Upper lobe of left lung (tissue), 6 donors: Measurements from ENCODE around the gene PTK6. TPM values are rescaled to one million over a fixed set of nuclear protein-coding genes. Genes with fewer than 3 reads are reported as not detected.

Experiments
- ATAC-seq, 2 donors: fragments of 200-7000 bp; cut with Tn5 transposase; one replicate each; pipeline ENCODE4 v1.9.1; 2022; ENCODE audit warnings: mild to moderate bottlenecking in 2 of 2, moderate library complexity in 2 of 2; ENCODE audit not compliant: low FRiP score in 2 of 2
- DNase-seq, 2 donors: peaks; one replicate each; pipeline ENCODE4 v3.0.0-alpha.2; 2019 to 2020
- H3K27ac ChIP-seq, 4 donors: fragments of 200-600 bp; sonication (generic); one replicate each; pipeline ENCODE4 v1.5.1; 2016 to 2019
- H3K27me3 ChIP-seq, 4 donors: fragments of 200-600 bp; sonication (generic); one replicate each; pipeline ENCODE4 v1.5.1; 2017 to 2019
- H3K36me3 ChIP-seq, 4 donors: fragments of 200-600 bp; sonication (generic); one replicate each; pipeline ENCODE4 v1.5.1; 2016 to 2019
- H3K4me1 ChIP-seq, 4 donors: fragments of 200-600 bp; sonication (generic); one replicate each; pipeline ENCODE4 v1.5.1; 2018 to 2019
- H3K4me3 ChIP-seq, 4 donors: fragments of 200-600 bp; sonication (generic); one replicate each; pipeline ENCODE4 v1.5.1; 2017 to 2019; ENCODE audit warnings: mild to moderate bottlenecking in 2 of 4, moderate library complexity in 1 of 4
- H3K9me3 ChIP-seq, 4 donors: fragments of 200-600 bp; sonication (generic); one replicate each; pipeline ENCODE4 v1.5.1; 2018 to 2019
- CTCF ChIP-seq, 6 experiments: fragments of 450-650 bp in 4 of 6; fragments of 200-600 bp in 2 of 6; sonication (generic) in 2 of 6; IDR thresholded peaks; one replicate each; pipeline ENCODE4 v1.5.1; 2016 to 2019; ENCODE audit warnings: antibody characterized with exemption in 6 of 6
- EP300 ChIP-seq, 4 donors: sonication (generic); formaldehyde crosslinking; IDR thresholded peaks; one replicate each; pipeline ENCODE4 v1.5.1; 2017; ENCODE audit warnings: antibody characterized with exemption in 4 of 4, control low read depth in 2 of 4
- POLR2A ChIP-seq, 4 donors: fragments of 450-650 bp; IDR thresholded peaks; one replicate each; pipeline ENCODE4 v1.5.1; 2016 to 2017; ENCODE audit warnings: antibody characterized with exemption in 4 of 4, mild to moderate bottlenecking in 2 of 4
- POLR2AphosphoS5 ChIP-seq, 2 donors: sonication (generic); formaldehyde crosslinking; IDR thresholded peaks; one replicate each; pipeline ENCODE4 v1.5.1; 2017; ENCODE audit warnings: antibody characterized with exemption in 2 of 2
- WGBS, 2 donors: methylation state at CpG; one replicate each; pipeline ENCODE4 v1.1.5; 2017 to 2018; 5-methylcytosine and 5-hydroxymethylcytosine counted together
- total RNA-seq, 6 donors: library from RNA; depleted of rRNA in 4 of 6; stranded (reverse); fragments of >200 nt in 4 of 6; gene quantifications; one replicate each; pipeline versions ENCODE4 v1.1.0 to v1.2.1, GENCODE V29; 2016 to 2021
- donor health status: DM: no; HTN: no; CAD: no; lungs with moderate emphysema.
- donor health status: DM: no; HTN: yes; CAD: no; lungs with severe emphysema.

PTK6 gene
- total RNA-seq, 6 donors from 2014 or later: 3.3 to 9.8 (median 6.0) TPM

- H3K4me1 ChIP-seq: no peaks in the 10 kb centered on the region
- peaks cover 0 to 10% (median 3%) of the 10 kb centered on the region in 4 donors for H3K9me3 ChIP-seq
- TF ChIP-seq EP300 (IDR thresholded peaks at IDR 0.05): no peak
- no peak for TF ChIP-seq POLR2AphosphoS5 (IDR thresholded peaks at IDR 0.05)
- no peak for TF ChIP-seq POLR2A (IDR thresholded peaks at IDR 0.05)
- TF ChIP-seq CTCF (IDR thresholded peaks at IDR 0.05): no peak
- H3K27me3 ChIP-seq: no peaks in the 10 kb centered on the region
- no peaks in the 10 kb centered on the region for H3K36me3 ChIP-seq
- ATAC-seq (no peak), DNase-seq (no peak)
- 78 to 81% methylated on average over 9 of the region's 9 CpGs for WGBS, 2 donors
- H3K4me3 ChIP-seq: no peak overlapping the region
- no peak overlapping the region for H3K27ac ChIP-seq
Observed at GRCh38 chr20:63509088-63509564, 28.1 kb downstream of the PTK6 start.

GRCh38 chr20:63508072-63508768 is 29.0 kb downstream of the PTK6 start:
- 88 to 89% methylated on average over 33 of the region's 33 CpGs for WGBS, 2 donors
- DNase-seq (peak in 1 of 2 donors; percentile 58), ATAC-seq (no peak)
- Histone ChIP-seq H3K4me1 (no peaks in the 10 kb centered on the region), H3K27ac (no peak overlapping the region), H3K27me3 (no peaks in the 10 kb centered on the region), H3K9me3 (peaks cover 0 to 10% (median 3%) of the 10 kb centered on the region in 4 donors), H3K36me3 (no peaks in the 10 kb centered on the region), H3K4me3 (no peak overlapping the region)
- TF ChIP-seq CTCF (IDR thresholded peaks at IDR 0.05): no peak
- TF ChIP-seq POLR2A (IDR thresholded peaks at IDR 0.05): no peak
- no peak for TF ChIP-seq POLR2AphosphoS5 (IDR thresholded peaks at IDR 0.05)
- no peak for TF ChIP-seq EP300 (IDR thresholded peaks at IDR 0.05)

- 87 to 91% methylated on average over 26 to 28 of the region's 30 CpGs for WGBS, 2 donors
- ATAC-seq: no peak
- Histone ChIP-seq H3K4me1 (no peaks in the 10 kb centered on the region), H3K9me3 (peaks cover 0 to 10% (median 3%) of the 10 kb centered on the region in 4 donors), H3K4me3 (no peak overlapping the region), H3K27me3 (no peaks in the 10 kb centered on the region), H3K36me3 (no peaks in the 10 kb centered on the region), H3K27ac (no peak overlapping the region)
- DNase-seq: peak in 1 of 2 donors; percentile 76
- TF ChIP-seq POLR2AphosphoS5 (IDR thresholded peaks at IDR 0.05) (no peak), CTCF (IDR thresholded peaks at IDR 0.05) (no peak), POLR2A (IDR thresholded peaks at IDR 0.05) (no peak), EP300 (IDR thresholded peaks at IDR 0.05) (no peak)
Observed at GRCh38 chr20:63507083-63507743, 30.0 kb downstream of the PTK6 start.

- DNase-seq: no peak
- Histone ChIP-seq H3K4me3 (no peak overlapping the region), H3K27ac (no peak overlapping the region), H3K36me3 (no peaks in the 10 kb centered on the region), H3K4me1 (no peaks in the 10 kb centered on the region), H3K27me3 (peaks cover 0 to 3% (median under 1%) of the 10 kb centered on the region in 4 donors), H3K9me3 (peaks cover 0 to 10% (median 3%) of the 10 kb centered on the region in 4 donors)
- TF ChIP-seq EP300 (IDR thresholded peaks at IDR 0.05): no peak
- no peak for TF ChIP-seq POLR2A (IDR thresholded peaks at IDR 0.05)
- TF ChIP-seq CTCF (IDR thresholded peaks at IDR 0.05): no peak
- TF ChIP-seq POLR2AphosphoS5 (IDR thresholded peaks at IDR 0.05): no peak
- 75 to 92% methylated on average over 12 of the region's 12 CpGs for WGBS, 2 donors
- ATAC-seq: no peak
Observed at GRCh38 chr20:63505723-63506122, 31.5 kb downstream of the PTK6 start.
